Mesendoderm (in vitro differentiated cells): ENCODE data around the gene AKAP1.
"Not testable (repeated sequence)": the region's sequence is repeated elsewhere in the genome, so short reads cannot be mapped to it uniquely, and the experiment has no call there.

Experiments
- DNase-seq: peaks from one replicate; pipeline ENCODE4 v3.0.0; 2013
- H2AK5ac ChIP-seq: 2 replicates; pipeline ENCODE4 v1.6.1; 2013; ENCODE audit warnings: low read length, inconsistent platforms
- H2BK120ac ChIP-seq: 2 replicates; pipeline ENCODE4 v1.6.1; 2013; ENCODE audit warnings: low read depth, mild to moderate bottlenecking, low read length, moderate library complexity, mixed read lengths
- H2BK15ac ChIP-seq: replicated peaks from 2 replicates; pipeline ENCODE4 v1.6.1; 2013; ENCODE audit warnings: low read depth, mild to moderate bottlenecking, moderate library complexity
- H2BK5ac ChIP-seq: 2 replicates; pipeline ENCODE4 v1.6.1; 2013; ENCODE audit warnings: low read length, inconsistent platforms
- H3K18ac ChIP-seq: 2 replicates; pipeline ENCODE4 v1.6.1; 2013; ENCODE audit warnings: mild to moderate bottlenecking, low read length, mixed read lengths
- H3K23ac ChIP-seq: one replicate; pipeline ENCODE4 v1.6.1; 2013; ENCODE audit warnings: low read length
- H3K27ac ChIP-seq: 2 replicates; pipeline ENCODE4 v1.5.1; 2013; ENCODE audit warnings: low read depth, mild to moderate bottlenecking, inconsistent platforms, low read length, moderate library complexity
- H3K27me3 ChIP-seq: 2 replicates; pipeline ENCODE4 v1.6.1; 2013; ENCODE audit warnings: low read length, control low read depth, mild to moderate bottlenecking, inconsistent platforms; ENCODE audit not compliant: insufficient read depth, poor library complexity
- H3K36me3 ChIP-seq: 2 replicates; pipeline ENCODE4 v1.6.1; 2013; ENCODE audit warnings: low read length, inconsistent platforms; ENCODE audit not compliant: control insufficient read depth, insufficient read depth
- H3K4ac ChIP-seq: one replicate; pipeline ENCODE4 v1.6.1; 2013; ENCODE audit warnings: low read depth, mild to moderate bottlenecking, low read length, moderate library complexity
- H3K4me1 ChIP-seq: 2 replicates; pipeline ENCODE4 v1.6.1; 2013; ENCODE audit warnings: low read depth, low read length, inconsistent platforms; ENCODE audit not compliant: control insufficient read depth
- H3K4me2 ChIP-seq: 2 replicates; pipeline ENCODE4 v1.6.1; 2013; ENCODE audit warnings: low read length
- H3K4me3 ChIP-seq: 2 replicates; pipeline ENCODE4 v1.5.1; 2013; ENCODE audit warnings: mild to moderate bottlenecking, low read length
- H3K56ac ChIP-seq: one replicate; pipeline ENCODE4 v1.6.1; 2013; ENCODE audit warnings: low read length
- H3K79me1 ChIP-seq: 2 replicates; pipeline ENCODE4 v1.6.1; 2013; ENCODE audit warnings: low read length, inconsistent platforms
- H3K79me2 ChIP-seq: 2 replicates; pipeline ENCODE4 v1.6.1; 2013; ENCODE audit warnings: mild to moderate bottlenecking, low read length; ENCODE audit not compliant: control insufficient read depth, insufficient read depth
- H3K9ac ChIP-seq: 2 replicates; pipeline ENCODE4 v1.6.1; 2013; ENCODE audit warnings: low read length, inconsistent platforms
- H4K5ac ChIP-seq: one replicate; pipeline ENCODE4 v1.6.1; 2013; ENCODE audit warnings: low read length
- H4K8ac ChIP-seq: one replicate; pipeline ENCODE4 v1.6.1; 2013; ENCODE audit warnings: low read depth, mild to moderate bottlenecking, control low read depth, low read length, moderate library complexity
- WGBS: extraction: QIAGEN DNeasy Blood & Tissue Kit; methylation state at CpG from one replicate; pipeline ENCODE4 v1.1.7; 2013; ENCODE audit warnings: low lambda C conversion rate, missing lambda C conversion rate; ENCODE audit not compliant: insufficient coverage; ENCODE audit errors: extremely low coverage; 5-methylcytosine and 5-hydroxymethylcytosine counted together

Gene AKAP1

GRCh38 chr17:57102660-57103059, 17.6 kb downstream of the AKAP1 start:
- H3K4ac ChIP-seq, H4K8ac ChIP-seq, H3K27me3 ChIP-seq, H2BK120ac ChIP-seq, H3K27ac ChIP-seq, DNase-seq, H3K9ac ChIP-seq, H2BK5ac ChIP-seq, H2BK15ac ChIP-seq, H3K23ac ChIP-seq, H3K18ac ChIP-seq, H3K4me3 ChIP-seq, H3K4me2 ChIP-seq, H4K5ac ChIP-seq, H2AK5ac ChIP-seq, H3K36me3 ChIP-seq: not testable (repeated sequence)
- H3K79me2 ChIP-seq = peaks cover 37% of the 10 kb centered on the region
- peaks cover 18% of the 10 kb centered on the region for H3K4me1 ChIP-seq
- peak overlapping the region; percentile 15 for H3K56ac ChIP-seq
- WGBS = no CpG with 5 or more reads among the region's 12 CpGs
- H3K79me1 ChIP-seq = peaks cover 30% of the 10 kb centered on the region

GRCh38 chr17:57104461-57105175, 19.6 kb downstream of the AKAP1 start:
- DNase-seq = no peak
- no peak overlapping the region for H3K4me2 ChIP-seq

GRCh38 chr17:57105591-57105990, 20.5 kb downstream of the AKAP1 start:
- no peak overlapping the region for H4K8ac ChIP-seq
- no CpG with 5 or more reads among the region's 8 CpGs for whole genome bisulfite sequencing
- no peak overlapping the region for H2BK120ac ChIP-seq
- no peak overlapping the region for H4K5ac ChIP-seq
- H2AK5ac ChIP-seq = no peak overlapping the region
- H3K79me1 ChIP-seq = peaks cover 21% of the 10 kb centered on the region
- H3K18ac ChIP-seq = no peak overlapping the region
- H3K4me3 ChIP-seq = no peak overlapping the region
- no peak overlapping the region for H3K9ac ChIP-seq
- no peak overlapping the region for H3K4me2 ChIP-seq
- DNase-seq = no peak
- H3K56ac ChIP-seq = no peak overlapping the region
- no peak overlapping the region for H3K4ac ChIP-seq
- H3K4me1 ChIP-seq = peaks cover 5% of the 10 kb centered on the region
- H3K36me3 ChIP-seq = no peaks in the 10 kb centered on the region
- peaks cover 19% of the 10 kb centered on the region for H3K79me2 ChIP-seq
- no peak overlapping the region for H3K23ac ChIP-seq
- H3K27ac ChIP-seq = no peak overlapping the region
- no peak overlapping the region for H2BK15ac ChIP-seq
- H2BK5ac ChIP-seq = no peak overlapping the region
- no peaks in the 10 kb centered on the region for H3K27me3 ChIP-seq

More at GRCh38 chr17:57104461-57105175, 19.6 kb downstream of the AKAP1 start:
- Histone ChIP-seq H3K23ac (no peak overlapping the region), H3K79me1 (peaks cover 24% of the 10 kb centered on the region), H3K4ac (no peak overlapping the region), H3K18ac (no peak overlapping the region), H2BK15ac (no peak overlapping the region), H3K36me3 (no peaks in the 10 kb centered on the region), H2AK5ac (no peak overlapping the region), H4K8ac (no peak overlapping the region), H3K56ac (no peak overlapping the region), H3K79me2 (peaks cover 24% of the 10 kb centered on the region), H4K5ac (no peak overlapping the region), H3K4me1 (peaks cover 11% of the 10 kb centered on the region), H3K27me3 (no peaks in the 10 kb centered on the region), H2BK5ac (no peak overlapping the region), H2BK120ac (no peak overlapping the region), H3K27ac (no peak overlapping the region), H3K4me3 (no peak overlapping the region), H3K9ac (no peak overlapping the region)
- no CpG with 5 or more reads among the region's 7 CpGs for WGBS

GRCh38 chr17:57106107-57106835, 21.2 kb downstream of the AKAP1 start:
- Histone ChIP-seq H3K4me1 (peaks cover 5% of the 10 kb centered on the region), H4K8ac (no peak overlapping the region), H3K79me2 (peaks cover 18% of the 10 kb centered on the region), H3K27me3 (no peaks in the 10 kb centered on the region), H3K4me2 (no peak overlapping the region), H3K56ac (peak overlapping the region; percentile 10), H2AK5ac (no peak overlapping the region), H3K4ac (no peak overlapping the region), H3K9ac (no peak overlapping the region), H3K23ac (no peak overlapping the region), H2BK5ac (no peak overlapping the region), H3K36me3 (no peaks in the 10 kb centered on the region), H3K18ac (no peak overlapping the region), H4K5ac (no peak overlapping the region), H3K79me1 (peaks cover 21% of the 10 kb centered on the region), H3K4me3 (no peak overlapping the region), H2BK15ac (no peak overlapping the region), H3K27ac (no peak overlapping the region), H2BK120ac (no peak overlapping the region)
- DNase-seq = peak; percentile 47
- no CpG with 5 or more reads among the region's 17 CpGs for WGBS

- Histone ChIP-seq H3K56ac (peak overlapping the region; percentile 60), H3K23ac (no peak overlapping the region), H3K79me1 (peaks cover 19% of the 10 kb centered on the region), H4K8ac (no peak overlapping the region), H3K79me2 (peaks cover 13% of the 10 kb centered on the region), H2BK5ac (no peak overlapping the region), H3K4me2 (no peak overlapping the region), H3K4me1 (peaks cover 5% of the 10 kb centered on the region), H2BK120ac (no peak overlapping the region), H3K27me3 (no peaks in the 10 kb centered on the region), H3K4me3 (no peak overlapping the region), H3K9ac (no peak overlapping the region), H3K36me3 (no peaks in the 10 kb centered on the region), H3K27ac (no peak overlapping the region), H3K18ac (no peak overlapping the region), H2AK5ac (peak overlapping the region; percentile 11), H3K4ac (no peak overlapping the region), H4K5ac (no peak overlapping the region), H2BK15ac (no peak overlapping the region)
- no CpG with 5 or more reads among the region's 14 CpGs for WGBS
- no peak for DNase-seq
Measured at GRCh38 chr17:57106836-57107497, 21.9 kb downstream of the AKAP1 start.
